SW 1271 (cell line): Measurements from ENCODE around the gene STN1.

Experiments used
- DNase-seq, 2 experiments: peaks; one replicate each; lab custom pipeline; 2025; lab: John Stamatoyannopoulos, UW

Gene STN1

GRCh38 chr10:103918053-103918846, at the start of gene STN1:
Gene STN1, minus strand, starts transcription at chr10:103918184. Its CDS starts 590 bp downstream, at chr10:103917594.
- DNase-seq: peak; percentile 81 to 95

- peak in 1 of 2 experiments; percentile 49 for DNase-seq
These were observed 49.6 kb upstream of the STN1 start for GRCh38 chr10:103967448-103968071.

DNA sequence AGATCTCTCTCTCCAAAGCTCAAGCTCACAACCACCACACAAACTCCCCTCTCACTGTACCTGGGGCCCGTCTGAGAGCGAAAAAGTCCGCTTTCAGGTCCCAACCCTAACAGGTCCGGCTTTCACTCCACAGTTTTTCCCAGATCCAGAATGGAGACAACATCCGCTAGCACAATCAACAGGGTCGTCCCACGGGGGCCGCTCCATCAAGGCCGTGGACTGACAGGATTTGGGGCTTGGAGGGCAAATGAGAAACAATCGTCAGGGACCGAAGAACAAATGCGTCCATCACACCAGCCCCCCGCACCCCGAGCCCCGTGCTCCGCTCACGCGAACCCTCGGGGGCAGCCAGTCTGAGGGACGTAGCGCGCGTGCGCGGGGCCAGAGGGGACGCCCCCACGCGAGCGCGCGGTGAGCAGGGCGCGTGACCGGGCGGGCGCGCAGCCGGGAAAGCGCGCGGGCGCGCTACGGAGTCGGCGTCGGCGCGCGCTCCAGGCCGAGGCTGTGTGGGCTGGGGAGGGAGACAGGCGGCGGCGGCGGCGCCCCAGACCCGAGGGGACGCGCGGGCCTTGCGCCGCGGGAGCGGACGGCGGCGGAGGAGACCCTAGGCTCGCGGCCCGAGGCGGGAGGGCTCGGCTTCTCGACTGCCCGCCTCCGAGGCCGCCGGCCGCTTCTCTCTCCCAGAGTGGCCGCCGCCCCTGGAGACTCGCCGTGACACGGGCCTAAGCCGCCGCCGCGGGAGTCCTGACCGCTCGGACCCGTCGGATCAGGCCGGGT, 48.9 kb upstream of the STN1 start, which contains the start of gene SLK:
TSS of gene SLK (plus strand) at position 470 of the 777 bp plus-strand sequence. CDS start 606 bp downstream, outside the sequence.
- DNase-seq: peak; percentile 15 to 67

DNA sequence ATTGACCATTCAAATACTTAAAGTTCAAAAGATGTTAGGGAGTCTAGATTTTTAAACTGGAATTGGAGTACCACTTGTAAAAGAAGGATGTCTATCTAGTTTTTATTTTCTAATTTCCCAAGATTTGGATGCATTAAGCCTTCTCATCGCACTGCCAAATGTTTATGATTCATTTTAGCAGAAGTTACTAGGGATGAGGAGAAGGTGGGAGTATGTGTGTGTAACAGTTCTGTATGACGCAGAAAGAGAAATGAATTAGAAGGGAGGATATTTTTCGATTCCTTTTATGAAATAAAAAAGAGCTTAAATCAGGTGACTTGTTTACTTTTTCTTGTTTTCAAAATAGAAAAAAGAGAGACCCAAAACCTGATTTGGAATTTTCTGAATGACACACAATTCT, 42.1 kb upstream of the STN1 start:
- no peak for DNase-seq

DNA sequence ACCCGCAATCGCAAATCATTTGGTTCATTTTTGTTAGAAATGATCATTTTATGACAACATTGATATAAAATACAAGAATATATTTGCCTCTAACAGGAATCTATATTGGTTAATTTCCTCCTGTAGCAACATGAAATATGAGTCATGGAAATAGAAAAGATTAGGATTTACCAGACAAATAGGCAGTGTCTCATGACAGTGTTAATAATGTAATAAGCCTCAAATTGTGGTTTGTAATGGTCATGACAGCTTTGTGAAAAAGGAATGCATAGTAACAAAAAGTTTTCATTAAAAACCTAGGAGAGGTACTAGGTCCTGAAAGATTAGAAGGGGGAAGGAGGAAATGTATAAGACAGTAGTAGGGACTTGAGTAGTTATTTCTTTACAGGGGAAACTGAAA, 41.0 kb upstream of the STN1 start:
- no peak for DNase-seq

DNA sequence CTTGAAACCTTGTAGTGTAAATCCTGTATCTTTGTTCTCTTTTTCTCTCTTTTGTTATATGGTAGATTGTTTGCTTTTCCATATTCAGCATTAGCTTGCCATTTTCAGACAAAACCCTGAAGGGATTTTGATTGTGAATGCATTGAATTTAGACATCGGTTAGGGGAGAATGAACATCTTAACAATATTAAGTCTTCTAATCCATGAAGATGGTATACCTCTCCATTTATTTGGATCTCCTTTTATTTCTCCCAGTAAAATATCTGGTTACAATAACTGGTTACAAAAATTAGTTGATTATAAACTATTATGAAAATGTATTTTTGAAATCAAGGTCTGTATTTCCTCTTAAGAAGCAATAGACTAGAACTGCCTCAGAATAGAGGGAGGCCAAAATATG, 36.6 kb upstream of the STN1 start:
- DNase-seq: no peak

DNA sequence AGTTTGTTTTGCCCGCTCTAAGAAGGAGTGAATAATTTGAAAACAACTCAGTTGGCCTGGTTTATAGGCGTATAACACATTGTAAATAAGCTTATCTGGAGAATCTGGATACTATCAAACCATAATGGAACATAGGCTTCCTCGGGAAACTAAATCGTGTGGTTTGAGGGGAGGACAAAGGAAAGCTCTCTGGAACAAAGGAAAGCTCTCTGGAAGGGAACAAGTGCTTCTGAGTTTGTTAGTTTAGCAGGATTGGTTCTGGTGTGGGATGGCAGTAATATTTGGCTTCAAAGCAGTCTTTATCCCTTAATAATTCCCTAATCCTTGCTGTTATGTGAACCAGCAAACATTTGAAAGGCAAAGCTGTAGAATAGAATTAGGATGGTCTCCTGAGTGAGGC, 34.0 kb upstream of the STN1 start:
- DNase-seq: no peak

- DNase-seq: no peak
These were observed 33.2 kb upstream of the STN1 start for GRCh38 chr10:103951183-103951582.

GRCh38 chr10:103949728-103950127, 31.7 kb upstream of the STN1 start:
- no peak for DNase-seq

DNA sequence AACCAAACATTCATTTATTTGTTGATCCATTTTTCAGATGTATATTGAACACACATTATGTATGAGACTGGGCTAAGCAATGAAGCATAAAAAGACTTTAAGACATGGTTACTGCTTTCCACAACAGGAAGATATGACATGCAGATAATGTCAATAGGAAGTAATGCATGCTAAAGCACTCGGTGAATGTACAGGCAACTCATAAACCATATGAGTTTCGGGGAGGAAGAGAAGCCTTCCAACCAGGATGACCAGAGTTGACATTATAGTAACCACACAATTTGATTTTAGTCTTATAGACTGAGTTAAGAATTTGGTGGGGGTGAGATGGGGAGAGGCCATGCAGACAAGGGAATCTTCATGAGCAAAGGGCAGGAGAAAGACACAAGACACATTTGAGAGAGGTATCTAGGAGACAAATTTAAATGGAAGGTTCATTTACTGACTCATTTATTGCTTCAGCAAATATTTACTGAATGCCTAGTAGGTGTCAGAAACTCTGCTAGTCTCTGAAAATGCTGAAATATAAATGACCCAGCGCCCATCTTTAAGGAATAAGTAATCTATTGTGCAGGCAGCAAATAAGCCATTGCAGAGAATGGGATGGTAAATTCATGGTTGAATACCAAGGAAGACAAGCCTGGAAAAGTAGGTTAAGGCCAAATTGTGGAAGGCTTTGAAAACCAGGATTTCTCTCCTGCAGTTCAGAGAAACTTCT, 30.0 kb upstream of the STN1 start:
- DNase-seq: no peak

DNA sequence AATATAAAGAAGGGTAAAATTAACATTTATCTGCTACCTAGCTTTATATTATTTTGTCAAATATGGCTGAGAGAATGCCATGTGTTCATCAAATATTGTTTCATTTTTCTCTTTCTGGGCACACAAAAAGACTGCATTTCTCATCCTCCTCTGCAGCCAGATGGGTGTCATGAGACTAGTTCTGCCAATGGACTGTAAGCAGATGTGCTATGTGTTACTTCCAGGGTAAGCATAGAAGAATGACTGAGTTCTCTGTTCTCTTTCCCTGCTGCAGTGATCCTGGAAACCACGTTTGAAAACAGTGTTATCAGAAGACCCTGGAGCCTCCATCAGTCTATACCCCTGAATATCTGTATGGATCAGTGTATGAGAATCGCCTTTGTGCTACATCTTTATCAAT, 24.9 kb upstream of the STN1 start:
- no peak for DNase-seq

DNA sequence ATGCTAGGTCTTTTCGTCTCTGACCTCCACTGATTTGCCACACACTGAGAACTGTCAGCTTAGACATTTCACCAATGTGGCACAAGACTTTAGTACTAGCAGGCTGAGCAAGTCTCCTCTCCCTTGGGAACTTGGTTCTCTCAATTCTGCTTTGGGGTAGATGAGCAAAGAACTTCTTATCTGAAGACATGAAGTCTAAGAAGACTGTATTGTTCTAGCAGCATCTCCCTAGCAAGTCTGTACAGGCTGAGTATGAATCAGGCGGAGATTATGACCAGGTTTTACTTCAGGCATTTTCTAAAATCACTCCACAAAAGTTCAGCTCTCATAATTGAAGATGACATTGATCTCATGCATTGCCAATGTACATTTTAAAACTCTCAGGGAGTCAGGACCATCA, 23.8 kb upstream of the STN1 start:
- DNase-seq: no peak

GRCh38 chr10:103939522-103939921, 21.5 kb upstream of the STN1 start:
- no peak for DNase-seq

GRCh38 chr10:103936022-103936421, 18.0 kb upstream of the STN1 start:
- DNase-seq: no peak

DNA sequence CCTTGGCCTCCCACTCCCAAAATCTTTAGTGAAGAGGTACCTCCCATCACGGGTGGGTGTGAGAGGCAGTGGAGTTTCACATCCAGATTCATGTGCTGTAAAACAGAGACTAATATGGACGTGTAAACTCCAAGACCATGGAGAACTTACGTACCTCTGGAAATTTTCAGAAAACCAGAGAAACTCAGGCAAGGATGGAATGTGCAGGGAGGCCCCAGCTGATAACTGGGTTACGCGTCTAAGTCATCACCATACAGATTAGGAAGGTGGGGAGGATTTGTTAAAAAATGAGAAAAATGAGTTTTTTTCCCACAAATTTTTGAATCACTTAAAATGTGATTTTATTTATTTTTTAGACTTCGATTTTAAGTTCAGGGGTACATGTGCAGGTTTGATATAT, 16.3 kb upstream of the STN1 start:
- no peak for DNase-seq

DNA sequence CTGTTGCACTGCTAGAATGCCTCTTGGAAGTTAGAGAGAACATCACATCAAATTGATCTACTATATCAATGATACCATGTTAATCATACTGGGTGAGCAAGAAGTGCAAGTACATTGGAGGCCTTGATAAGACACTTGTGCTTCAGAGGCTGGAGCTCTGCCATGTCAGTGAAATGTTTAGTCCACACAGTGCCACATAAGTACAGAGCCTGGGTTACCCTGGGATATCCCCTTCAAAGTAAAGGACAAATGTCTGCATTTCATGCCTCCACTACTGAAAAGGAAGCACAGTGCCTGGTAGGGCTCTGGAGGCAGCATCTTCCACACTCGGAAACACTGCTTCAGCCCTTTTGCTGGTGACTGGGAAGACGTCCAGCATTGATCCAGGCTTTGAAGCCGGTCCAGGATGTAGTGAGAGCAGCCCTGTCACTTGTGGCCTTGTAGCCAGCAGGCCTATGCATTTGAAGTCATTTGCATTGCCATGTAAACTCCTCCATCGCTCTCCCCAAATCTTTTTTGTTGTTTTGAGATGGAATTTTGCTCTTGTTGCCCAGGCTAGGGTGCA, 15.7 kb upstream of the STN1 start:
- DNase-seq: no peak

- no peak for DNase-seq
These were observed 15.0 kb upstream of the STN1 start for GRCh38 chr10:103932971-103933370.

GRCh38 chr10:103932271-103932670, 14.3 kb upstream of the STN1 start:
- DNase-seq: no peak

- no peak for DNase-seq
These were observed 13.6 kb upstream of the STN1 start for GRCh38 chr10:103931603-103932002.

- no peak for DNase-seq
These were observed 12.9 kb upstream of the STN1 start for GRCh38 chr10:103930881-103931280.

DNA sequence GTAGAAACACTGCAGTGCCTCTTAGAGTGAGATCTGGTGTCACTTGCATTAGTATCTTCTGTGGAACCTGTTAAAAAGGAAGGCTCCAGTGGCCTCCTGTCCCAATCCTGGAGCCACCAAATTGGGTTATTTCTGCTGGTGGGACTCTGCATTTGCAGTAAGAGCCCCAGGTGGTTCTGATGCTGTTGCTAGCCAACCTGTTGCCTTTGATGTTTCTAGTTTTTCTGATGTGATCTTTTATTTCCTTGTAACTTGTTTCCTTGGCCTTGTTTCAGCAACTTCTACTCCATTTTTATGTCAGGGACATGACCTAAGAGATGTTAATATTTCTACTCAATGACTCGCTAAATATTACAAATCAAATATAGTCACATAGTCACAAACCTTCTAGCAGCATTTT, 12.5 kb upstream of the STN1 start:
- no peak for DNase-seq
